ENCODE measurements around the gene RETREG3. TPM values are rescaled to one million over a fixed set of nuclear protein-coding genes. Genes with fewer than 3 reads are reported as not detected.

RETREG3 gene
- total RNA-seq, 4 donors from 2014 or later: 50.6 to 65.8 (median 54.4) TPM

GRCh38 chr17:42538482-42538881 is 70.7 kb downstream of the RETREG3 start:
- Histone ChIP-seq H3K9me3 (no peaks in the 10 kb centered on the region), H3K4me1 (peaks cover 0 to 33% (median 8%) of the 10 kb centered on the region in 3 donors), H3K4me3 (no peak overlapping the region), H3K27ac (peak overlapping the region in 1 of 4 donors; percentile 91), H3K27me3 (no peaks in the 10 kb centered on the region), H3K36me3 (peaks cover 0 to 54% of the 10 kb centered on the region in 2 donors)
- TF ChIP-seq CTCF (IDR thresholded peaks at IDR 0.05) (no peak), POLR2A (IDR thresholded peaks at IDR 0.05) (no peak), EP300 (IDR thresholded peaks at IDR 0.05) (no peak)
- 100% methylated on average over 2 of the region's 14 CpGs; no CpG with 5 or more reads in 1 of the 2 donors for WGBS, 2 donors (ENCODE audit: low coverage in 1 of 2)
- no peak for ATAC-seq

- no peak for ATAC-seq
- no peak overlapping the region for H3K4me3 ChIP-seq
- TF ChIP-seq EP300 (IDR thresholded peaks at IDR 0.05) (no peak), CTCF (IDR thresholded peaks at IDR 0.05) (no peak), POLR2A (IDR thresholded peaks at IDR 0.05) (no peak), POLR2AphosphoS5 (IDR thresholded peaks at IDR 0.05) (no peak)
- H3K9me3 ChIP-seq: no peaks in the 10 kb centered on the region
- H3K27ac ChIP-seq: peak overlapping the region in 2 of 4 donors; percentile 91 to 99
- peaks cover 0 to 33% (median 8%) of the 10 kb centered on the region in 3 donors for H3K4me1 ChIP-seq
- no peaks in the 10 kb centered on the region for H3K27me3 ChIP-seq
- WGBS, 2 donors (ENCODE audit: low coverage in 1 of 2): 100% methylated on average over 2 of the region's 5 CpGs
- H3K36me3 ChIP-seq: peaks cover 0 to 49% of the 10 kb centered on the region in 2 donors
Observed at GRCh38 chr17:42537826-42538451, 71.2 kb downstream of the RETREG3 start.

- 87% methylated on average over 4 of the region's 31 CpGs; no CpG with 5 or more reads in 1 of the 2 donors for WGBS, 2 donors (ENCODE audit: low coverage in 1 of 2)
- ATAC-seq: no peak
Observed at GRCh38 chr17:42537156-42537805, 71.9 kb downstream of the RETREG3 start.

GRCh38 chr17:42536372-42537155 is 72.6 kb downstream of the RETREG3 start:
- Histone ChIP-seq H3K4me1 (peaks cover 0 to 43% (median 10%) of the 10 kb centered on the region in 3 donors), H3K27ac (peak overlapping the region; percentile 82 to 99 (median 95)), H3K27me3 (no peaks in the 10 kb centered on the region), H3K9me3 (no peaks in the 10 kb centered on the region), H3K36me3 (peaks cover 0 to 35% of the 10 kb centered on the region in 2 donors), H3K4me3 (peak overlapping the region; percentile 29 to 83)
- no CpG with 5 or more reads among the region's 65 CpGs for WGBS, 2 donors (ENCODE audit: low coverage in 1 of 2)
- TF ChIP-seq EP300 (IDR thresholded peaks at IDR 0.05): no peak
- peak in 3 of 4 experiments; percentile 14 to 28 (median 23) for TF ChIP-seq CTCF (IDR thresholded peaks at IDR 0.05)
- peak; percentile 64 for TF ChIP-seq POLR2AphosphoS5 (IDR thresholded peaks at IDR 0.05)
- peak; percentile 4 to 68 for TF ChIP-seq POLR2A (IDR thresholded peaks at IDR 0.05)
- ATAC-seq: peak; percentile 90

More at GRCh38 chr17:42537156-42537805, 71.9 kb downstream of the RETREG3 start:
- TF ChIP-seq EP300 (IDR thresholded peaks at IDR 0.05) (no peak), POLR2A (IDR thresholded peaks at IDR 0.05) (no peak), CTCF (IDR thresholded peaks at IDR 0.05) (no peak), POLR2AphosphoS5 (IDR thresholded peaks at IDR 0.05) (no peak)
- Histone ChIP-seq H3K9me3 (no peaks in the 10 kb centered on the region), H3K4me3 (peak overlapping the region; percentile 29 to 83), H3K27ac (peak overlapping the region; percentile 82 to 99 (median 95)), H3K27me3 (no peaks in the 10 kb centered on the region), H3K36me3 (peaks cover 0 to 42% of the 10 kb centered on the region in 2 donors), H3K4me1 (peaks cover 0 to 39% (median 8%) of the 10 kb centered on the region in 3 donors)
